AG09309 (cell line): Measurements from ENCODE around the gene NCAM1.
"Not testable (repeated sequence)": the region's sequence is repeated elsewhere in the genome, so short reads cannot be mapped to it uniquely, and the experiment has no call there.

Experiments used
- DNase-seq: peaks from one replicate; pipeline ENCODE4 v3.0.0-alpha.2; 2010; ENCODE audit warnings: low read depth
- H3K4me3 ChIP-seq: 2 replicates; pipeline ENCODE4 v1.5.1; 2011; ENCODE audit warnings: mild to moderate bottlenecking, low read depth, low read length, moderate library complexity; ENCODE audit not compliant: control insufficient read depth
- TF ChIP-seq, protein P1 (sequence below): IDR thresholded peaks from 2 replicates; pipeline ENCODE4 v1.5.1; 2011; ENCODE audit warnings: mild to moderate bottlenecking, low read depth, low read length, inconsistent platforms; ENCODE audit not compliant: insufficient read depth, control insufficient read depth; ENCODE audit errors: missing control alignments

Gene NCAM1

DNA sequence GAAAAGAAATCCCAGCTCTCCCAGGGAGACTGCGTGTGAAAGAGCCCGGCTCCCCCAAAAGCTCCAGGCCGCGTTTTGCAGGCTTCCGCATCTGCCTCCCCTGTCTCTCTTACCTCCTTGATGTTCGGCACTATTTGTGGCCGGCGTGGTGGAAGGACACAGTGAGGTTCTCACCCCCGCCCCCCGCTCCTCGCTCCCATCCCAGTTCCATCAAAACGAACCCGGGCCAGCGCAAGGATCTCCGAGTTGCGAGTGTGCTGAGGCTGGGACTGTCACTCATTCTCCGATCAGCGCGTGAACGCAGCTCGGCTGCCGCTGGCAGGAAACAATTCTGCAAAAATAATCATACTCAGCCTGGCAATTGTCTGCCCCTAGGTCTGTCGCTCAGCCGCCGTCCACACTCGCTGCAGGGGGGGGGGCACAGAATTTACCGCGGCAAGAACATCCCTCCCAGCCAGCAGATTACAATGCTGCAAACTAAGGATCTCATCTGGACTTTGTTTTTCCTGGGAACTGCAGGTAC lies at the start of gene NCAM1:
Gene NCAM1, plus strand, starts transcription at position 275 of the 523 bp plus-strand sequence.
- TF ChIP-seq, protein P1, sequence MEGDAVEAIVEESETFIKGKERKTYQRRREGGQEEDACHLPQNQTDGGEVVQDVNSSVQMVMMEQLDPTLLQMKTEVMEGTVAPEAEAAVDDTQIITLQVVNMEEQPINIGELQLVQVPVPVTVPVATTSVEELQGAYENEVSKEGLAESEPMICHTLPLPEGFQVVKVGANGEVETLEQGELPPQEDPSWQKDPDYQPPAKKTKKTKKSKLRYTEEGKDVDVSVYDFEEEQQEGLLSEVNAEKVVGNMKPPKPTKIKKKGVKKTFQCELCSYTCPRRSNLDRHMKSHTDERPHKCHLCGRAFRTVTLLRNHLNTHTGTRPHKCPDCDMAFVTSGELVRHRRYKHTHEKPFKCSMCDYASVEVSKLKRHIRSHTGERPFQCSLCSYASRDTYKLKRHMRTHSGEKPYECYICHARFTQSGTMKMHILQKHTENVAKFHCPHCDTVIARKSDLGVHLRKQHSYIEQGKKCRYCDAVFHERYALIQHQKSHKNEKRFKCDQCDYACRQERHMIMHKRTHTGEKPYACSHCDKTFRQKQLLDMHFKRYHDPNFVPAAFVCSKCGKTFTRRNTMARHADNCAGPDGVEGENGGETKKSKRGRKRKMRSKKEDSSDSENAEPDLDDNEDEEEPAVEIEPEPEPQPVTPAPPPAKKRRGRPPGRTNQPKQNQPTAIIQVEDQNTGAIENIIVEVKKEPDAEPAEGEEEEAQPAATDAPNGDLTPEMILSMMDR = no peak
- peak within 1 kb of the TSS; percentile 44 for H3K4me3 ChIP-seq
- DNase-seq = peak; percentile 2

DNA sequence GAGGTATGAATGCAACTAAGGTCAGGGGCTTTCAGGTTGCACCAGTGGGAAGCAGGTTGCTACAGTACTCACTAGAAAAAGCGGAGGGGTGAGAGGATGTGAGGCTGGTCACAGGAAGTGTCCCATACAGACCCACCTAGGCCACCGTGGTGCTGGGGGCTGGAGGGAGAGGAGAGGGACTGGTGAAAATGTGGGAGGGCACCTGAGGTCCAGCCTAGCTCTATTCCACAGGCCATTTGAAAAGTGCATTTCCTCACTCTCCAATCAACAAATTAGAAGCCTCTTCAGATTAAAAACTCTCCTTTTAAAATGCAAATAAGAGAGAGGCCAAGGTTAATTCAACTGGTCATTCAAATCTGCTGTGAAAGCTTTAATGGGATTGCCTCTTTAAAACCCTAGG lies 38.6 kb upstream of the NCAM1 start:
- no peak for DNase-seq
- TF ChIP-seq, protein P1 = no peak
- no peak overlapping the region for H3K4me3 ChIP-seq

DNA sequence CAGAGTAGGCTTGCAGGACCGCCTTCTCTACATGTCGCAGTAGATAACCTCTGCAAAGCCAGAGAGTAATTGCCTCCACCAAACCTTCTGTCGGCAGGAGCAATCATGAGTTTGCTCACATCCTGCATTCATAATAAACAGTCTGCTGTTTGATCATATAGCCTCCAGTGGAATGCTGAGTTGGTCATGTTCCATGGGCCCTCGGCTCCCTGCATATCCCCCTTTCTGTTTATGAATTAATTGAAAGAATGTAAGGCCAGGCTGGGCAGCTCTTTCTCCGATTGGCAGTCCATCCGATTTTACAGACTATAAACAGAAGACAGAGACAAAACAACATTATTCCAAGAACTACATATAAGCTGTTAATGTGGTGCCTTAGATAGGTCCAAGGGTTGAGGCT lies 36.4 kb upstream of the NCAM1 start:
- DNase-seq, H3K4me3 ChIP-seq: not testable (repeated sequence)

DNA sequence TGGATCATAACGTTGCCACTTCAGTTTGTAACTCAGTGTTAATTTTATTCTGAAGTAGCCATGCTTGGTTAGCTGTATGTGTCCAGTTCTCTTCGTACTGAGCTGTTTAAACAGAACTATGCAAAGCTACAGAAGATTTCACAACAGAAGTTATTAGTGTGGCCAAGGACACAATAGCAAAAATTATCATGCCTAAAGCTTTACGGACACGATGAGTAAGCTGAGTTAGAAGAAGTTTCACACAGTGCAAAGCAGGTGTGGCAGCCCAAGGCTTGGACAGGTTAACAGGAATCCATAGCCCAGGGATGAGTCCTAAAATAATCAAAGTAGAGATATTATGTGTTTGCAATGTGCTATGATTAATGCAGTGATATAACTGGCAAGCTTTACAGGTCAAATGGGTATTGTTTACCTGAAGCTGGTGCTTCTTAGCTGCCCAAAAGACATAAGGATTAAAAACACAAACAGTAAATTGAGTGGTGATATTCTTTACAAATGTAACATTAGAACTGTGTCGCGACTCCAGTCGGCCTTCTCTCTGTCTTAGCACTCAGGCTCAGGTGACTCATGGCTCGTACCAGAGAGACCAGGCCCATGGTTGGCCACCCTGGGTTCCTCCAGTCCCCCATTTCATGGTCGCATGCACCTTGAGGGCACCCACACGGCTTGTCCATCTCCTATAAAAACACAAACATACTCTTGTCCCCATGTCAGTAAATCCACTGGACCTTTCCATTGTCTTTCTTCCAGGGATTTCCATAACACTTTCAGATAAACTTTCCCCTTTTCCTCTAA lies 35.5 kb upstream of the NCAM1 start:
- DNase-seq = no peak
- no peak overlapping the region for H3K4me3 ChIP-seq
- TF ChIP-seq, protein P1 = no peak

DNA sequence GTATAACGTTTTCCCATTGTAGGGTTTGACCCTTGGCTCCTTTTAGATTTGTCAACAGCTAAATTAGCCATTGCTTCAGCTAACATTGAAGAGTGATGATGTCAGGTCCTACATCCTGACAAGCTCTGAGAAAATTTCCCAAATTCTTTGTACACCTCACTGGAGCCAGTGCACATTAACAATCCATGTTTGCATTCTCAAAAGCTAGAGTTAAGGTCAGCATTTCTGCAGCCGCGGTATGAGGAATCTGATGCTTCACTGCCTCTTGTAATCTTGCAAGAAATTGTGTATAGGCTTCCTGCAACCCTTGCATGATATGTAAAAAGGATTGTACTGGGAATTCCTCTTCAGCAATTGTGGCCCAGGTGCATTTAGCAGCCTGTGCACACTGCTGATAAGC lies 33.1 kb upstream of the NCAM1 start:
- H3K4me3 ChIP-seq = no peak overlapping the region
- TF ChIP-seq, protein P1 = no peak
- DNase-seq = no peak

DNA sequence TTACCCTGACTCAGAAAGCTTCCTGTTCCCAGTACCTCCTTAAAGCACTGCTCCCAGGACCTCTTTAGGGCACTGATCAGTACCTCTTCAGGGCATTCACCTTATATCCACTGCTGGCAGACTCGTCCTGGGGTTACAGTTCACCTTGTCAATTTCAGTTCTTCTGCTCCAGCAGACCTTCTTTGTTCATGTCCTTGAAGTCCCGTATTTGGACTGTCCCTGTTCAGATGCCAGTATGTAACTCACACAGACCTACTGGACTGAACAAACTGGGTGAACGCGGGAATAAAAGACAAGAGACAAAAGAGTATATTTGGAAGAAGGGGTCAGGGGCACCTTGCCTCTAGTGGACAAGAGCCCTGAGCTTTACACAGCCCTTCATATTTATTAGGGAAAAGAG lies 31.8 kb upstream of the NCAM1 start:
- TF ChIP-seq, protein P1 = no peak
- no peak for DNase-seq
- no peak overlapping the region for H3K4me3 ChIP-seq

DNA sequence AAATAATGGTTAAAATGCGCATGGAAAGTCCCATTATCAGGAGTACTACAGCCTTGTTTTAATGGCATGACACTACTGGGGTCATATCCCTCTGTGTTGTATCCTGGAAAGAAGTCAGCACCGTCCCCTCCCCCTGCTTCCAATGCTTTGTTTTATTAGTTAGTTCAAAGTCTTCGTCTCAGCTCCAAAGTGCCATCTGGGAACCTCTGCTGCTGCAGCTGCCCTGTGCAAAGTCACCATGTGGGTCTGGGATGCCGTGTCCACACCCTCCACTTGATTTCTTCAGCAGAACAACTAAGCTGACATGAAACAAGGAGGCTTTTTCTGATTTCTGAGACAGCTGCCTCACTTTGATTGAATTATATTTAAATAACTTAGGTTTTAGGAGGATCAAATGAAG lies 29.5 kb upstream of the NCAM1 start:
- TF ChIP-seq, protein P1 = no peak
- H3K4me3 ChIP-seq = no peak overlapping the region
- no peak for DNase-seq
